HUES64 (cell line): Measurements from ENCODE around the gene LPAR3.

Source experiments
- H3K27ac ChIP-seq: 2 replicates; pipeline ENCODE4 v1.7.0; 2013; ENCODE audit warnings: low read depth, low read length, inconsistent platforms
- H3K27me3 ChIP-seq: 2 replicates; pipeline ENCODE4 v1.6.1; 2013; ENCODE audit warnings: mild to moderate bottlenecking, low read length; ENCODE audit not compliant: insufficient read depth
- H3K36me3 ChIP-seq: 2 replicates; pipeline ENCODE4 v1.6.1; 2013; ENCODE audit warnings: mild to moderate bottlenecking, low read length; ENCODE audit not compliant: insufficient read depth
- H3K4me1 ChIP-seq: 2 replicates; pipeline ENCODE4 v1.6.1; 2013; ENCODE audit warnings: mild to moderate bottlenecking, low read length, moderate library complexity; ENCODE audit not compliant: insufficient read depth
- H3K4me3 ChIP-seq: 2 replicates; pipeline ENCODE4 v1.5.1; 2013; ENCODE audit warnings: mild to moderate bottlenecking, low read length, moderate library complexity
- H3K9ac ChIP-seq: 2 replicates; pipeline ENCODE4 v1.6.1; 2013; ENCODE audit warnings: mild to moderate bottlenecking, low read depth, low read length
- H3K9me3 ChIP-seq: 2 replicates; pipeline ENCODE4 v1.6.1; 2013; ENCODE audit warnings: low read depth, low read length; ENCODE audit not compliant: insufficient read depth
- WGBS: fragments of 150-250, 120-280 bp; methylation state at CpG from one replicate; pipeline ENCODE4 v1.1.7; 2013; ENCODE audit warnings: missing lambda C conversion rate; 5-methylcytosine and 5-hydroxymethylcytosine counted together

LPAR3 gene

DNA sequence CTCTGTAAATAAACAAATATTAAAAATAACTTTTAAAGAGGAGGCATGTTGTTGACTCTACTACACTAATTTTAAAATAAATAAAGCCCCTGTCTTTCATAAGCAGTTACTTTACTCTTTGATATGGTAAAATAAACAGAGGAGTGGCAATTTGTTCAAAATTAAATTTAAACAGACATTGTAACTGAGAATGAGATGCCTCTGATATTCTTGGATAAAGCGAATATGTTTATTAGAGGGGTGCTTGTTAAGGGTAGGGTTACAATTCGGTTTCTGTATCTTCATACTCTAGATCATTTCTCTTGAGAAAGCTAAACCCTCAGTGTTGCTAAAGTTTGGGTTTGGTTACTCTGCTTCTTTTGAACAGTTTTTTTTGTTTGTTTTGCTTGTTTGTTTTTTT is 19.6 kb downstream of the LPAR3 start:
- no peak overlapping the region for H3K27ac ChIP-seq
- H3K36me3 ChIP-seq = no peaks in the 10 kb centered on the region
- no peaks in the 10 kb centered on the region for H3K9me3 ChIP-seq
- H3K9ac ChIP-seq = no peak overlapping the region
- no peak overlapping the region for H3K4me3 ChIP-seq
- no peaks in the 10 kb centered on the region for H3K4me1 ChIP-seq
- 100% methylated on average over 2 of the region's 2 CpGs for WGBS
- H3K27me3 ChIP-seq = no peaks in the 10 kb centered on the region

DNA sequence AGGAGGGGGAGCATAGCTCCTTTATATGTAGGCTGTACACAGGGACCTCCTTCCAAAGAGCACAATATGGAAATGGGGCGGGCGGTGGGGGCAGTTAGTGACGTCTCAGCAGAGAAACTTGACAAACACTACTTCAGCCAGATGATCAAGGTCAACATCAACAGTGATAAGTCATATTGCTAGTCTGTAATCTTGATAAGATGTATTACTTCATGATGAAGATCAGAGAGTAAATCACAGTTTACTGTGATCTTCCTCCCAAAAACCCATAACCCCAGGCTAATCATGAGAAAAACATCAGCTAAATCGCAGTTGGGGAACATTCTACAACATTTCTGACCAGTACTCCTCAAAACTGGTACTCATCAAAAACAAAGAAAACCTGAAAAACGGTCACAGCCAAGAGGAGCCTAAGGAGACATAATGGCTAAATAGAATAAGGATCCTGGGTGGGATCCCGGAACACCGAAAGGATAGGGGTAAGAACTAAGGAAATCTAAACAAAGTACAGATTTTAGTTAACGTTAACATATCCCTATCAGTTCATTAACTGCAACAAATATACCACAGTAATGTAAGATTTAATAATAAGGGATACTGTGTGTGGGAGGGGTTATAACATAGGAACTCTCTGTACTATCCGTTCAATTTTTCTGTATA is 20.2 kb downstream of the LPAR3 start:
- no peaks in the 10 kb centered on the region for H3K36me3 ChIP-seq
- H3K9me3 ChIP-seq = no peaks in the 10 kb centered on the region
- no peak overlapping the region for H3K4me3 ChIP-seq
- no peak overlapping the region for H3K27ac ChIP-seq
- no peak overlapping the region for H3K9ac ChIP-seq
- H3K27me3 ChIP-seq = no peaks in the 10 kb centered on the region
- 97% methylated on average over 7 of the region's 9 CpGs for WGBS
- H3K4me1 ChIP-seq = no peaks in the 10 kb centered on the region

DNA sequence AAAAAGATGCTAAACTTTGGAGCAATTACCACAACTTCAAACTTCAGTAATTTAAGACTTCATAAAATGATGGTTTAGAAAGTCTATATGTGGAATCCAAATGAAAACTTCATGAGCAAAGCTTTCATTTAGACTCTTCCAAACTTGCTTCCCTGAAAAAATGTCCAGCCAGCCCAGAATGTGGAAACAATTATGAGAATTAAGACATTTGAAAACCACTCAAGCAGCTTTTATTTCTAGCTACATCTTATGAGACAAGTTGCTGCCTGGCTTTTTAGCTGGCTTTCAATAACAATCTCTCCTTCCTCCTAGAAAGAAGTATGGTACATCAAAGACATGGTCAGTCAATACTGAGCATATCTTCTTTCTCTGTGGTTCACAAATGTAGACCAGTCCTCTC is 21.8 kb downstream of the LPAR3 start:
- Histone ChIP-seq H3K36me3 (no peaks in the 10 kb centered on the region), H3K4me1 (no peaks in the 10 kb centered on the region), H3K27ac (no peak overlapping the region)

DNA sequence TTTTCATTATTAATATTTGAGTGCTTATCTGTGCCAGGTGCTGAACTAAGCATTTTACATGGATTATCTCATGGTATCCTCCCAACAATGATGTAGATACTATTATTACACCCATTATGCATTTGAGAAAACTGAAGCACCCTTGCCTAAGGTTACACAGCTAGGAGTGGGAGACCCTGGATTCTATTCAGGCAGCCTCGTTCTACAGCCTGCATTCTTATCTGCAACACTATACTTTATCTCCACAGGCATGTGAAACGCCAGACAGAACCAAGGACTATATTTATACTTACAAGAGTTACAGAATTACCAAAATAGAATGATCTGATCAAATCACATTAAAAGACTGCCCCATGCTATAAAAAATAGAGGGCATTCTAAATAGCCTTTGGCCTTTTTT is 22.4 kb downstream of the LPAR3 start:
- no peak overlapping the region for H3K4me3 ChIP-seq
- no peak overlapping the region for H3K9ac ChIP-seq
- H3K27ac ChIP-seq = no peak overlapping the region
- no peaks in the 10 kb centered on the region for H3K27me3 ChIP-seq
- H3K36me3 ChIP-seq = no peaks in the 10 kb centered on the region
- H3K9me3 ChIP-seq = no peaks in the 10 kb centered on the region
- 86% methylated on average over 2 of the region's 2 CpGs for WGBS
- H3K4me1 ChIP-seq = no peaks in the 10 kb centered on the region

More for the DNA sequence above, 21.8 kb downstream of the LPAR3 start:
- Histone ChIP-seq H3K9ac (no peak overlapping the region), H3K9me3 (no peaks in the 10 kb centered on the region), H3K27me3 (no peaks in the 10 kb centered on the region), H3K4me3 (no peak overlapping the region)

- Histone ChIP-seq H3K27me3 (no peaks in the 10 kb centered on the region), H3K27ac (no peak overlapping the region), H3K4me1 (no peaks in the 10 kb centered on the region), H3K9ac (no peak overlapping the region), H3K4me3 (no peak overlapping the region), H3K9me3 (no peaks in the 10 kb centered on the region), H3K36me3 (0 out of 2 replicates have a peak, but pooled peaks cover 7% of the 10 kb centered on the region)
- 96% methylated on average over 1 of the region's 1 CpG for WGBS
These were observed 23.3 kb downstream of the LPAR3 start for GRCh38 chr1:84869720-84870119.

- Histone ChIP-seq H3K27me3 (no peaks in the 10 kb centered on the region), H3K27ac (no peak overlapping the region), H3K9ac (no peak overlapping the region), H3K4me1 (no peaks in the 10 kb centered on the region), H3K4me3 (no peak overlapping the region), H3K36me3 (peaks cover 11% of the 10 kb centered on the region; the same call in 1 of the 2 replicates), H3K9me3 (no peaks in the 10 kb centered on the region)
- 88% methylated on average over 5 of the region's 5 CpGs for WGBS
These were observed 30.2 kb downstream of the LPAR3 start for GRCh38 chr1:84862810-84863251.

DNA sequence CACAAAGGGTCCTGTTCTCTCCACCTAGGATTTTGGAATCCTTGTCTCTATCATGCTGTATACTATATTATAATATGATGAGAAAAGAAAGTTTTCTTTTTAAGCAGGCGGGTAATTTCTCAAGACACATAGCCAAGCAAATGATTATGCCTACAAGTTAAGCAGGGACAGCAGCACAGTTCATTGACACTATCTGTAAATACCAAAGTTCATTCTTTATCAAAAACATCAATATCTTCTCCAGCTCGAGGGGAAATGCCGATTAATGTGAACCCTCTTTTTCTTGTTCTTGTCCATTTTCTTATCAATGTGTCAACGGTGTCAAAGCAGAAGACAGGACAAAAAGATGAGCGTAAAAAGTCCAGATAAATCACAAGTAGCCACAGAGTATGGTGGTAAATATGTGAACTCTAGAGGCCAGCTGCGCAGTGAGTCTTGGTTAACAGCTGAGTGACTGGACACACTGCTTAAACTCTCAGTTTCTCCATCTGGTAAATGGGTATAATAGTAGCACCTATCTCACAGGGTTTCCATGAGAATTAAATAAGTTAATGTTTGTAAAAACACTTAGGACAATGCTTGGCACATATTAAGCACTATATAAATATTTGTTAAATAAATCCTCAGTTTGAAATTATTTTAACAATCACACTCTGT is 30.9 kb downstream of the LPAR3 start:
- no peaks in the 10 kb centered on the region for H3K27me3 ChIP-seq
- 88% methylated on average over 6 of the region's 6 CpGs for WGBS
- H3K4me1 ChIP-seq = no peaks in the 10 kb centered on the region
- H3K27ac ChIP-seq = no peak overlapping the region
- peaks cover 16% of the 10 kb centered on the region; the same call in 1 of the 2 replicates for H3K36me3 ChIP-seq
- H3K9me3 ChIP-seq = no peaks in the 10 kb centered on the region
- H3K9ac ChIP-seq = no peak overlapping the region
- H3K4me3 ChIP-seq = no peak overlapping the region

- no peaks in the 10 kb centered on the region for H3K27me3 ChIP-seq
- no peak overlapping the region for H3K27ac ChIP-seq
- no peak overlapping the region for H3K9ac ChIP-seq
- no peaks in the 10 kb centered on the region for H3K9me3 ChIP-seq
- peaks cover 16% of the 10 kb centered on the region; the same call in 1 of the 2 replicates for H3K36me3 ChIP-seq
- no peaks in the 10 kb centered on the region for H3K4me1 ChIP-seq
- no peak overlapping the region for H3K4me3 ChIP-seq
- WGBS = 80% methylated on average over 1 of the region's 1 CpG
These were observed 31.5 kb downstream of the LPAR3 start for GRCh38 chr1:84861516-84861915.

DNA sequence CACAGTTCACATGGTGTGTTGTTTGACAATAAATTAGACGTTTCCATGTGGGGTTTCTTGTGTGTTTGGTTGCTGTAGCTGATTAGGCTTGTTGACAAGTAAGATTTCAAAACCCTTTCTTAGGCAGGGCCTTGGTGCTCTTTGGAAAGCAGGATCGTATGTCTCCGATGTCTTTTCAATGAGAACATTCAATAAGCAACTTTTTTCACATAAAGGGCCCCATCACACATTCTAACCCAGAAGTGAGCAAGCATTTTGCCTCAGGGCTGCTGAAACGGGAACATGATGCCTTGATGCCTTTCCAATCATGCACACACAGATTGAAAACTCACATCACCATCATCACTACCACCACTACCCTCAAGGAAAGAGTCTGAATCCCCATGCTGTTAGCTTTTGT is 33.1 kb downstream of the LPAR3 start:
- 94% methylated on average over 4 of the region's 4 CpGs for WGBS
- no peak overlapping the region for H3K4me3 ChIP-seq
- no peaks in the 10 kb centered on the region for H3K27me3 ChIP-seq
- H3K4me1 ChIP-seq = no peaks in the 10 kb centered on the region
- peaks cover 9% of the 10 kb centered on the region; the same call in 1 of the 2 replicates for H3K36me3 ChIP-seq
- H3K9ac ChIP-seq = no peak overlapping the region
- H3K9me3 ChIP-seq = no peaks in the 10 kb centered on the region
- H3K27ac ChIP-seq = no peak overlapping the region

GRCh38 chr1:84857906-84858305 is 35.1 kb downstream of the LPAR3 start:
- no peaks in the 10 kb centered on the region for H3K27me3 ChIP-seq
- 0 out of 2 replicates have a peak, but pooled peaks cover 5% of the 10 kb centered on the region for H3K36me3 ChIP-seq
- H3K4me3 ChIP-seq = no peak overlapping the region
- WGBS = 96% methylated on average over 6 of the region's 8 CpGs
- no peak overlapping the region for H3K27ac ChIP-seq
- no peaks in the 10 kb centered on the region for H3K4me1 ChIP-seq
- H3K9ac ChIP-seq = no peak overlapping the region
- no peaks in the 10 kb centered on the region for H3K9me3 ChIP-seq

- 85% methylated on average over 2 of the region's 2 CpGs for WGBS
- Histone ChIP-seq H3K36me3 (0 out of 2 replicates have a peak, but pooled peaks cover 7% of the 10 kb centered on the region), H3K4me3 (no peak overlapping the region), H3K27me3 (no peaks in the 10 kb centered on the region), H3K9me3 (no peaks in the 10 kb centered on the region), H3K9ac (no peak overlapping the region), H3K4me1 (no peaks in the 10 kb centered on the region), H3K27ac (no peak overlapping the region)
These were observed 36.2 kb downstream of the LPAR3 start for GRCh38 chr1:84856726-84857270.
